Hematopoietic multipotent progenitor cell treated with erythropoietin and hydrocortisone succinate and interleukin-3 and kit ligand, for 6 days (in vitro differentiated cells): Measurements from ENCODE around the gene ADAMTS12.
A peak's percentile ranks its signal among the peaks of the same experiment; 100 is the strongest.

Experiments
- DNase-seq: peaks from one replicate; pipeline ENCODE4 v3.0.0-alpha.2; 2015

The ADAMTS12 gene

GRCh38 chr5:33637011-33637410 lies 254.8 kb downstream of the ADAMTS12 start:
- DNase-seq = no peak

DNA sequence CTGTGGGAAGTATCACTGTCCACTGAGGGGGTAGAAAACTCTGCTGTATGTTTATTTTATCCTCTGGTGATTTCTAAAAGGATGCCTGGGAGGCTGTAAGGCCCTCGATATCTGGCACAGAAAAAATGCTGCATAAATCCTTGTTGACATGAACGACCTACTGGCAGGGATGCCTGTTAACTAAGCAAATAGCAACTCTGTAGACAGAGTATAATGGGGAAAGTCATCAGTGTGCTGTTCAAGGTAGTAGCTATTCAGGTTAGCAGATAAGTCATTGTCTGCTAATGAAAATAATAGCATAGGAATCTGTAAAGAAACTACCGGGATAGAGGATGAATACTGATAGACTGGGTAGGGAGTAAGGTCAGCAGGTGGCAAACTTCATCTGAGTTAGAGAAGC lies 256.2 kb downstream of the ADAMTS12 start:
- no peak for DNase-seq

DNA sequence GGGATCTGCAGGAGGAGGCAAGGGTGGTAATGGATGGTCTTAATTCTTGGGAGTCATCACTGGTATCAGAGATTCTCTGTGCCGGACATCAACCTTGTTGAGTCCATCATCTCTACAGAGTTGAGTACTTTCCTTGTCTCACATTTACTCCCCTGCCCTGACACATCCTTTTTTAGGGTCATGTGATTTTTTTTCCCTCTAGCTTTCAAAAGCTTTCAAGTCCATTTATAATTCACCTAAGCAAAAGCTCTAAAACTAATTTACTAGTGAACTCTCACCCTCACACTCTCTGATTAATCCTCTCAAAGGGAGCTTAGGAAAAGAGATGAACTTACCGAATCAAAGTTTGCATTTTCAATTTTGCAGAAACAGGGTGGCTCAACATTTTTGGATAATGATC lies 258.1 kb downstream of the ADAMTS12 start:
- no peak for DNase-seq

DNA sequence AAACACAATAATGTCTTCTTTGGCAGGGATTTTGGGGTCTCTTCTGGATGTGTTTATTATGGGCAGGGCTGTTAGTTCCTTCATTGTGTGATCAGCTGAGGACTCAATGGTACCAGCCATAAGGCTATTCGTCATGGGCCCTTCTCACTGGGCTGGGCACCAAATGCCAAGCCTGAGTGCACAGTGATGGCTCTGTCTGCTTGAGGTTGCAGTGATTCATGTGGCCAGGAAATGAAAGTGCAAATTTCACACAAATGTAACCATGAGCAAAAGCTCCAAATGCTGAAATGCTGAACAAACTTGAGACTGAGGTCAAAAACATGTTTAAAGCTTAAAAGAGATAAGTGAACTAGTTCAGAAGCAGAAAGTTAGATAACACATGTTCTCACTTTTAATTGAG lies 260.0 kb downstream of the ADAMTS12 start:
- DNase-seq = no peak

DNA sequence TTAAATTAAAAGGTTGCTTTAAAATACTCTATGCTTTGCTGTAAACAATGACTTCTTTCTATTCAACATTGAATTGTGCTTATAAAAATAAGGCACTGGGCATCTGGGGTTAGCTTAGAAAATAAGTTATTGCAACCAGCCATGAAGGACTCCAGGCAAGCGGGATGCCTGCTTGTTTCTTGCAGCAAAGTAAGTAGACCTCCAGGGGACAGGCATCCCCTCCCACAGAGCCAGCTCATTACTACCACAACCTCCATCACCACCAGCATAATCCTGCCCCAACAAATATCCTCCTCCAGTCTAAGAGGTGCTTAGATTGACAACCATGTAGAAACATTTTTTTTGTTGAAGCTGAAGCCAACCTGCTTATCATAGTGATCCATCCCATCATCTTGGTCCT lies 260.7 kb downstream of the ADAMTS12 start:
- DNase-seq = no peak

- DNase-seq = no peak
Measured at GRCh38 chr5:33629999-33630398, 261.8 kb downstream of the ADAMTS12 start.

- DNase-seq = no peak
Measured at GRCh38 chr5:33628796-33629195, 263.0 kb downstream of the ADAMTS12 start.

GRCh38 chr5:33621514-33621913 lies 270.3 kb downstream of the ADAMTS12 start:
- DNase-seq = no peak

- no peak for DNase-seq
Measured at GRCh38 chr5:33614039-33614438, 277.8 kb downstream of the ADAMTS12 start.

GRCh38 chr5:33612386-33612785 lies 279.4 kb downstream of the ADAMTS12 start:
- no peak for DNase-seq

DNA sequence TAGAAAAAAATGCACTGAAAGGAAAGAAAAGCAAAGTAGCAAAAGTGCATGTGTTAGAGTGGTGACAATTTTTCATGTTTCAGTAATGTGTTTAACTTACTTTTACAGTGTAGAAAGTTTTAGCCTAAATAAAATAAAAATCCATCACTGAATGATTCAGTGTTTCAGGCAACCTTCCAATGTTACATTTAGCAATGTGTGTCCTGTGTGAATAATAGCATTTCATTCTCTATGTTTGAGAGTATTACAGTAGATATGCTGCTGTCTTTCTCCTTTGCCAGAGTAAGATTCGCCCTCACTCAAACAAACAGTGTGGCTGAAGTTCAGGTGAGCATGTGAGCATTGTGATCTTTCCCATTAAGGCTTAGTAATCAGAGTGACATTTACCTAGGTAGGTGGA lies 279.9 kb downstream of the ADAMTS12 start:
- no peak for DNase-seq

GRCh38 chr5:33608344-33609041 lies 283.3 kb downstream of the ADAMTS12 start:
- no peak for DNase-seq

DNA sequence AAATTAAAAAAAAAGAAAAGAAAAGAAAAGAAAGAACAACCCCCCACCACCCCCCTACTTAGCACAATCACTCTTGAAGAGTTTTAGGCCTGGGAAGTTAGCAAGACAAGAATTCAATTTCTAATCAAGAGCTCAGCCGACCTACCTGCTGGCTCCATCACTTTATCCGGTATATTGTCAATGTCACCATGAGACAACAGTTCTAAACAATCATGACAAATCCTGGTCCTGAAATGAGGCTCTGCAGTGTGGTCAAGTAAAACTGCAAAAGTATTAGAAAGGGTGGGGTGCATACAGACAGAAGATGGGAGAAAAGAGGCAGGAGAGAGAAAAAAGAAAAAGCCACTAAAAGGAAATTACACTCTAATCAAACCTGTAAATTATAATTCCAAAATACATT lies 287.3 kb downstream of the ADAMTS12 start:
- no peak for DNase-seq

GRCh38 chr5:33601881-33602280 lies 289.9 kb downstream of the ADAMTS12 start:
- no peak for DNase-seq

DNA sequence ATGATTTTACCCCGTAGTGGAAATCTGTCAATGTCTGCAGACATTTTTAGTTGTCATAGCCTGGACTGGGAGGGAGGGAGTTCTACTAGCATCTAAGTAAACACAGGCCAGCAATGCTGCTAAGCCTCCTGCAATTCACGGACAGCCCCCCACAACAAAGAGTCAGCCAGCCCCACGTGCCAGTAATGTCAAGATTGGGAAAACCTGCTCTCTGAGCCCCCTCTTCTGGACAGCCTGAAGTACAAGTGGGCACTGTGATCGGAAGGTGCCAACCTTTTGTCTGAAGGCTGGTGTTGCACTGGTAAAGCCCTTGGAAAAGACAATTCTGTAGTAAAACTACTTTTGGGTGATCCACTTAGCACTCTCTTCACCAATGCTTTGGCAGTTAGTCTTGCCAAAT lies 296.5 kb downstream of the ADAMTS12 start:
- DNase-seq = no peak

- DNase-seq = no peak
Measured at GRCh38 chr5:33594006-33594405, 297.8 kb downstream of the ADAMTS12 start.

DNA sequence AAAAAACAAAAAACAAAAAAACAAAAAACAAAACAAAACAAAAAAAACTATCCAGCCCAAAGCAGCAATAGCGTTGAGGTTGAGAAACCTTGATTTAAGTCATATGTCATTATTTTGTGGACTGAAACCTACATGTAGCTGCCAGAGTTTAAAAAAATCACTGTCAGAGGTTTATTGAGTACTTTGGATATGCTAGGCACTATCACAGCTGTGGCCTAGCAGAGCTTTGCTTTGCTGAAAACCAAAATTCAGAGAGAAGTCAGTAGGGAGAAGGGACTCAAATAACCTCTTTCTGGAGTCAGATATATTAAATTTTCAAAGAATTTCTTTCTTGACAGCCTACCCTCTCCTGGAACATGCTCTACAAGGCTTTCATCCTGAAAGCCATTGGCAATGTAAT lies 299.5 kb downstream of the ADAMTS12 start:
- no peak for DNase-seq

GRCh38 chr5:33588654-33589372 lies 303.0 kb downstream of the ADAMTS12 start:
- DNase-seq = peak; percentile 60

DNA sequence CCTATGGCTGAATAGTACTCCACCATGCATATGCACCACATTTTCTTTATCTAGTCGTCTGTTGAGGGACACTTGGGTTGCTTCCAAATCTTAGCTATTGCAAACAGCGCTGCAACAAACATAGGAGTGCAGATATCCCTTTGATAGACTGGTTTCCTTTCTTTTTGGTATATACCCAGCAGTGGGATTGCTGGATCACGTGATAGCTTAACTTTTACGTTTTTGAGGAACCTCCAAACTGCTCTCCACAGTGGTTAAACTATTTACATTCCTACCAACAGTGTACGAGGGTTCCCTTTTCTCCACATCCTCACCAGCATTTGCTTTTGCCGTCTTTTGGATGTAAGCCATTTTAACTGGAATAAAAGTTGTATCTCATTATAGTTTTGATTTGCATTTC lies 308.5 kb downstream of the ADAMTS12 start:
- DNase-seq = no peak

GRCh38 chr5:33582417-33582816 lies 309.4 kb downstream of the ADAMTS12 start:
- DNase-seq = no peak

GRCh38 chr5:33579789-33580188 lies 312.0 kb downstream of the ADAMTS12 start:
- DNase-seq = no peak

- DNase-seq = no peak
Measured at GRCh38 chr5:33579152-33579551, 312.6 kb downstream of the ADAMTS12 start.

DNA sequence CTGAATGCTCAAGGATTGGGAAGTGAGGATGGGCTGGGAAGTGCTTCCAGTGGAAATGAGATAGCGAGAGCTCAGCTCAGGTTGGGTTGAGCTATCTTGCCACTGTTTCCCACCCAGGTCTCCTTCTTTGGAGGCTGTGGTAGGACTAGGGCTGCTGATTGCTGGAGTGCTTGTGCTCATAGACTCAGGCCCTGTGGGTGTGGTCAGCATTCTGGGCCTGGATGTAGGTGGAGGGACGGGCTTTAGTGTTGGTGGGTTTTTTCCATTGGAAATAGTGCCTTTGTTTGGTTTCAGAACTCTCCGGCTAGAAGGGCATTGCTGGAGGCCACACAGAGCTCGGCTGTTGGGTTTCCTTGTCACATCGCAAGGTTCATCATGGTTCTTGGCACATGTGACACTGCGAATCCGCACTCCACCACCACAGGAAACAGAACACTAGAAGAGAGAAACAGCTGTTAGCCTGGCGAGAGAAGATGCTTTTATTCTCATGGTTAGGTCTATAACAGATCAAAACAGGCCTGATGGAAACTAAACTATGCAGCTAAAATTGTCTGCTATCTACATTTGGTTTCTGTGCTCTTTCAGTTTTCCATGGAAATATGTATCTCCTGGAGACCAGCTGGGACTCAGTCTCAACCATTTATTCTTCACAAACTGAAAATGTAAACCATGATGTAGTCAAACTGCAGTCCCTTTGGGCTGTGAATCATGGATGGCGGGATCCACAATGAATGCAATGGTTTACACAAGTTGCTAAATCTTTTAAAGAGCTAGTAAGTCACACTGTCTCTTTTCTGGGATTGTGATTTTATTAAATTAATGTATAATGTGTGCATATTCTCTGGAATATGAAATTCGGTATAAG lies 314.8 kb downstream of the ADAMTS12 start:
- DNase-seq = no peak

- DNase-seq = no peak
Measured at GRCh38 chr5:33565324-33565723, 326.5 kb downstream of the ADAMTS12 start.
